GM18499 (cell line): Measurements from ENCODE around the gene GRIP2.

Source experiments
- ATAC-seq: cut with Tn5 transposase; IDR thresholded peaks from one replicate; pipeline ENCODE4 v1.9.1; 2021; ENCODE audit warnings: moderate number of reproducible peaks; ENCODE audit not compliant: insufficient read depth, unreplicated experiment

Gene GRIP2

DNA sequence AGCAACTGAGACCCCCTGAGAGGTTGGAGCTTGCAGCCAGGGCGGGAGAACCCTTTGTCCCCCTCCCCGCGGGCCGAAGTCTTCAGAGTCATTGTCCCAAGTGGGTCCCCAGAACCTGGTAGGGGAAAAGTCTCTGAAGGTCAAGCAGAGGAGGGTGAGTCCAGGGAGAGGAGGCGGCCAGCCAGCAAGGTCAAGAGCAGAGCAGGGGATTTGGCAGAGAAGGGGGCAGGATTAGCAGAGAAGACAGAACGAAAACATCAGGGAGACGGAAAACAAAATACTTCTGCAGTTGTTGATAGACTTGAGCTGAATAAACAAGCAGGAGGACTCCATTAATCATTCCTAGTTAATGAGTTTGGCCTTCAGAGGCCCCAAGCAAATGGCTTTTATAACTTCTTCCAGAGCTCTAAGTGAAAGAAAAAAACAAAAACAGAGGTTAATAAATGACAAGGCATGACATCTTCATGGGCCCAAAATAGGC lies 66.7 kb downstream of the GRIP2 start:
- ATAC-seq: no peak

GRCh38 chr3:14472471-14473351 lies 67.4 kb downstream of the GRIP2 start:
- ATAC-seq: no peak

- no peak for ATAC-seq
These were observed 68.5 kb downstream of the GRIP2 start for GRCh38 chr3:14471690-14472089.

GRCh38 chr3:14471016-14471415 lies 69.1 kb downstream of the GRIP2 start:
- no peak for ATAC-seq

DNA sequence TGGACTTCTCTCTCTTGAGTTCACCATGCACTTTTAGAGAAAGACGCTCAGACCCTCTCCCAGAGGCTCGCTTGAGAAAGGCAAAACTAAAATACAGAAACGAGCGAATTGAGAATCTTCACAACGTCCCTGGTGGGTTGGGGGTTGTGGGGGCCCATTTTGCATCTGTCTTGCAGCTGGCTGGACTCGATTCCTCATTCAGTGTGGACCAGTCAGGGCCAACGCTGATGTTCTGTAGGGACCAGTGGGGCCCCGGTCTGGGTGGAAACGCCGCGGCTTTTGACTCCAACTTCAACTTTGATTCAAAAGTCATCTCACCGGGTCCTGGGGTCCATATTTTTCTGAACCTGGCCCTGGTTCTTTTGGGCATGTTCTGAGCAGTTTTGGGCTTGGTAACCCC lies 69.7 kb downstream of the GRIP2 start:
- no peak for ATAC-seq

DNA sequence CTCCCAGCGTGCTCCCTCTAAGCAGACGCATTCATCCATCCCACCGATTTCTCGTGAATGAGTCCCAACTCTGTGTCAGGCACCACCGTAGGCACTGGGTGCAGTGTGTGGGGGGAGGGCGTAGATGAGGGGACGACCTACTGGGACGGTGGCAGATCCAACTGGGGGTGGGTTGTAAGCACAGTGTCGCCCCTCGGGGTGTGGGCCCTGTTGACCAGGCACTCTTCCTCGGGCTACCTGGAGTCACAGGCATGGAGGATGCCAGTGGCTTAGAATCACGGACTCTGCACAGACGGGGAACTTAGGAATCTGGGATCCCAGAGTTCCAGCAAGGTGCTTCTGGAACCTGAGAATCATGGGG lies 71.5 kb downstream of the GRIP2 start:
- no peak for ATAC-seq

- ATAC-seq: no peak
These were observed 72.1 kb downstream of the GRIP2 start for GRCh38 chr3:14467814-14468620.

GRCh38 chr3:14466179-14466903 lies 73.8 kb downstream of the GRIP2 start:
- no peak for ATAC-seq

DNA sequence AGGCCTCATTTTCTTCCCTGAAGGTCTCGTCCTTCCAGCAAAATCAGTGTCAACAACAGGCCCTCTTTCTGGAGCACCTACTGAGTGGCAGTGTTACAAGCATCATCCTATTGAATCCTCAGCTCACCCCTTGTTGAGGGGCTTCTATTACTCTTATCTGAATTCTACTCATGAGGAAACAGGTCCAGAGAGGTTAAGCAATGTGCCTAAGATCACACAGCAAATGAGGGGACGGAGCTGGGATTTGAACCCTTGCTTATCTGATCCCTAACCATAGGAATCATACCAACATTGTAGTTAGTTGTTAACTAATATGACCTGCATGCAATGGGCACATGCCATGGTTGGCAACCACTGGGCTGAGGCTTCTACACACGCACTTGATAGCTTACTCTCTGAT lies 74.7 kb downstream of the GRIP2 start:
- no peak for ATAC-seq

DNA sequence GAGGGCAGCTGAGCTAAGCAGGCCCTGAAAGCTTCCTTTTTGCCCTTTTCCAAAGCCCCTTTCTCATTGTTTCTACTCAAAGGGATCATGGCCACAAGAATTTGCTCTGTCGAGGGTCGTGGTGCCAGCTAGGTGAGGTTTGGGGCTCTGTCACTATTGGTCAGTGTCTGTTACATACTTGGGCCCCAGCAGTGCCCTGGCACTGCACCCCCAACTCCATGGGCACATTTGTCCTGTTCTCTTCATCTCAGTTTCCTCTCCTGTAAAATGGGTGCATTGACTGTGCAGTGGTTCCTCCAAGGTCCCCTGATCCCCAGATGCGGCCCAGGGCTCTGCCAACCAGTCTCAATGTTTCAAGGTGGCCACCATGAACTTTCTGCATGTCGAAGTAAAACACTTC lies 75.6 kb downstream of the GRIP2 start:
- ATAC-seq: no peak

GRCh38 chr3:14464141-14464465 lies 76.0 kb downstream of the GRIP2 start:
- no peak for ATAC-seq

DNA sequence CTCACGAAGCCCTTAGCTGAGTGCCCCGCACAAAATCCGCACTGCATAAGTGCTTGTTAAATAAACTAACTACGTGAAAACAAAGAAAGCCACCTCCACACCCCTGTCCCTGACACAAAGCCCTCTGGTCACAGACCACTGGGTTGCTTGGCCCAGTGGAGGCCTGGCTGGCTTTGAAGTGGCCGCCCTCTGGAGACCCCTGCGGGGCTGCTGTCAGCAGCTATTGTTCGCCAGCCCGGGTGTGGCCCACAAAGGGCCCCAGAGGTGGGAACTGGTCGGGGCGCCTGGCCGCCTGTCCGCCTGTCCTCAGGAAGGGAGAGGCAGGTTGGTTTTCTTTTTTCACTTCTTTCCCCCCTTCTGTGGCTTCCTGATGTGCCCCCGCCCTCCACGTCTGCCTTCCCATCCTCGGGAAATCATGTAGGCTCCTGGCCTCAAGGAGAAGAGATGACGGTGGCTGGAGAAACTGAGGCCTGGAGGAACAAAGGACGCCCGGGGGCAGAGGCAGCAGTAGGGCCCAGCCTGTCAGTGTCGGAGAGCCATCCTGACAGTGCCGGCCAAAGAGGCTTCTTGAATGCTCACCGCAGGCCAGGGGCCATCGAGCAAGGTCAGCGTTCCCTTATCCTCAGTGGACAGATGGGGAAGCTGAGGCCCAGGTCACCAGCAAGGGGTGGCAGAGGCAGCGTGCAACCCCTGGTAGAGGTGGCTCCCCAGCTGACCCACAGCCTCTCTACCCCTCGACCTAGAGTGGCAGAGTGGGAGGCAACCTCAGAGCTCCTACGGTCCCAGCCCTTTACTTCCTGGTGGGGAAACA lies 76.6 kb downstream of the GRIP2 start:
- no peak for ATAC-seq

DNA sequence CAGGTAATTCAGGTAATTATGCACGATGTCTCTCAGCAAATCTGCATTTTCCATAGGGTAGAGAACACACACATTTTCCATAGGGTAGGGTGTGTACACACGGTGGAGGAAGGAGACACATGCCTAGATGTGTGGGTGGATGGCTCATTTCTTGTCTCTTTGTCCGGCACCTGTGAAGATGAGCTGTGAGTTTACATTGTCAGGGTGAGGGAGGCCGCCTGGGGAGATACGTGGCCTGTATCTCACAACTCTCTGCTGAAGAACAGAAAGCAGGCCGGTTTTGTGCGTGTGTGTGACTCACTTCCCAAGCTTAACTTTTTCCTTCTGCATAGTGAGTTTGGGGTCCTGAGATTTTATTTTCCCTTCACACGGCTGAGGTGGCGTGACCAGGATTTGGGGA lies 77.4 kb downstream of the GRIP2 start:
- ATAC-seq: no peak

DNA sequence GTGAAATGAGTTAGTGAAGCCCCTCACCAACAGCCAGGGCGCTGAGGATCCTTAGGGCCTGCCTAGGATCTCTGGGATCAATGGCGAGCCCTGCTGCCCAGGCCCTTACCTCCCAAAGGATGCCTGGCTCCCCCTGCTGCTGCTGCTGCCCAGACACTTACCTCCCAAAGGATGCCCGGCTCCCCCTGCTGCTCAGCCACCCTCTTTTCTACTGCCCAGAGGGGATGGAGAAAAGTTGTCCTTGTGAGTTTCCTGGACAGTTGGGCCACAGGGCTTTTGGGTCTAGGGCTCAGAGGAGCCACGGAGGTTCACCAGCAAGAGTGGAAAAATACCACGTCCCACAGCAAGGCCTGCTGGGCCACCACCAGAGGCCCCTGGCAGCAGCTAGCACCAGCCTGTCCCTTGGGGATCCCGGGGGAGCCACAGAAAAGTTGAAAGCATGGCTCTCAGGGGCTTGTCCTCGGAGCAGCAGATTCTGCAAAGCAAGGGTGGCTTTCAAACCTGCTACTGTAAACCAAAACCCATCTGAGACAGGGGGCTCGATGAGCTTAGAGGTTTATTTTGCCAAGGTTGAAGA lies 78.3 kb downstream of the GRIP2 start:
- no peak for ATAC-seq

DNA sequence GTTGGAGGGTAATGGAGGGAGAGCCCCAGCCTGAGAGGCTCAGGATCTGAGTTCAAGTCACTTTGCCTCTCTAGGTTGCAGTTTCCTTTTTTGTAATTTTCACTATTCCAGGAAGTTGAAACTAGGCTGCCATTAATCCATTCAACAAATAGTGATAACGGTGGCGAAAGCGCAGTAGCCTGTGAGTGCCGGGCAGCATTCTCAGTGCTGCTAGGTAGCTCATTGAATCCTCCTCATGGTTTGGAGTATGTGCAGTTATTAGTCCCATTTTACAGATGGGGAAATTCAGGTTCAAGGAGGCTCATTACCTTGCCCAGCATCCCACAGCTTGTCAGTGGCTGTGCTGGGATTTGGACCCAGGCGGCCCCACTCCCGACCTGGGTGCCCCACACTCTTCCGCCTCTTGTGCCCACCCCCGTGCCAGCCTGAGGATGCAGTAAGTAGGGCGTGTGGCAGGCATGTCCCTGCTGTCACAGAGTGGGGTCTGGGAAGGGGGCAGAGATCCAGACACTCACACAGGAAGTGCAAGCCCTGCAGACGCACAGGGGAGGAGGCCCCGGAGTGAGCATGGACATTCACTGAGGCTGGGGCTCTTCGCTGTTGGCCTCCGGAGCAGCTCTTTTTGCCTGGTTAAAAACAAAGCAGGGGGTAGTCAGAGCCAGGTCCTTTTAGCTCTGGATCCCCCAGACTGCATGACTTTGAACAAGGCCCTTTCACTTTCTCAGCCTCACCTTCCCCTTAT lies 79.0 kb downstream of the GRIP2 start:
- no peak for ATAC-seq

GRCh38 chr3:14460342-14461005 lies 79.7 kb downstream of the GRIP2 start:
- no peak for ATAC-seq

- ATAC-seq: no peak
These were observed 80.4 kb downstream of the GRIP2 start for GRCh38 chr3:14459787-14460186.

DNA sequence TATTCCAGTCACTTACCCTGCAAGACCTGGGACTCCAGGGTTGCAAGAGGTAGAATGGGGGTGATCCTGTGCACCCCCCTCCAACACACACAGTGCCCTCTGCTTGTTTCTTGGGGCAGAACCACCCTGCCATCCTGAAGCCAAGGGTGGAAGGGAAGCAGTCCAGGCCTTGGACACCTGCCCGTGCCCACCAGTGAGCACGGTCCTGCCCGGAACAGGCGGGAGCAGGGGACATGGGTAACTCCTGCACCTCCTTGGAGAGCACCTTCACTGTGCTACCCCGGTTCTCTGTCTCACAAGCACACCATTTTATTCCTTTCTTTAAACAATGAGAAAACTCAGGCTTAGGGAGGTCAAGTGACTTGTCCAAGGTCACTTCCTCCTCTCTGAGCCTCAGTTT lies 80.8 kb downstream of the GRIP2 start:
- no peak for ATAC-seq
